GM21390 (cell line): ENCODE data around the gene LBH.
"Not testable (repeated sequence)": the region's sequence is repeated elsewhere in the genome, so short reads cannot be mapped to it uniquely, and the experiment has no call there.

Experiments
- ATAC-seq: cut with Tn5 transposase; IDR thresholded peaks from one replicate; pipeline ENCODE4 v1.9.1; 2021; ENCODE audit not compliant: unreplicated experiment

Gene LBH

GRCh38 chr2:30255466-30256408, 24.4 kb downstream of the LBH start:
- no peak for ATAC-seq

GRCh38 chr2:30257266-30258214, 26.2 kb downstream of the LBH start:
- ATAC-seq, result no peak

GRCh38 chr2:30259071-30259470, 27.7 kb downstream of the LBH start:
- no peak for ATAC-seq

GRCh38 chr2:30259827-30260679, 28.7 kb downstream of the LBH start:
- no peak for ATAC-seq

GRCh38 chr2:30260941-30261340, 29.6 kb downstream of the LBH start:
- no peak for ATAC-seq

- ATAC-seq, result no peak
Observed at GRCh38 chr2:30261695-30262211, 30.4 kb downstream of the LBH start.

- no peak for ATAC-seq
Observed at GRCh38 chr2:30262716-30263309, 31.5 kb downstream of the LBH start.

GRCh38 chr2:30264274-30264673, 32.9 kb downstream of the LBH start:
- ATAC-seq, result no peak

DNA sequence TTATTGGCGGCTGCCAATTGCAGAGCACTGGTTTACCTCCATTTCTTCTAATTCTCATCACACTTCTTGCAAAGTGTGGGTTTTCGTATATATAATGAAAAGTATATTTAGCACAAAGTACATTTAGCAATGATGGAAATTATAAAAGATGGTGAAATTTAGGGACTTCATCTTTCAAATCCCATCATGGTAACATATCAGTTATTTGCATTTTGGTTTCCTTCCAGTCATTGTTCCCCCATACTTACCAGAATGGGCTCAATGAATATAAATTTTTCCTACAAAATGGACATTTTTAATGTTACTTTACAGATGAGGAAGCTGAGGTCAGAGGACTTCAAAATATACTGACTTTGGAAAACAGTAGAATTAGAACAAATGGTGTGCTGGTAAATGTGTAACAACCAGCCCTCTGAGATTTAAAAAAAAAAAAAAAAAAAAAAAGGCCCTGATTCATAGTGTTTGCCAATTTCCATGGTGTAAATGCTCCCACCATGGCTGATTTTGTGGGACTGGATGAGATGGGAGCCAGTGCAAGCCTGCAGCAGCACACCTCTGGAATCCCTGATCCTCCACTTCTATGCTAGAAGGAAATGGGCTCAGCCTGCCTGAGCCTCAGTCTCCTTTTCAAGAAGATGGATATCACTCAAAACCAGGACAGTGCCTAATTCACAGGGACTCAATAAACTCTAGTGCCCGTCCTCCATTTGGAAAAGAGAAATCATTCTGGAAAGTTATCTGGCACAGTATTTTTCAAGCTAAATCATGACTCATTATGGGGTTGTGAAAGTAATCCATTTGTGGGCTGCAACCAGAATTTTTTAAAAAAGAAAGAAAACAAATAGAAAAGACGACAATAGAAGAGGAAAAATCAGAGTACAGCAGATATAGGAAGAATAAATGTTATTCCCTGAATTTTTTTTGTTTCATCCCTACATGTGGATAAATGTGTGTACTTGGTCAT, 34.0 kb downstream of the LBH start:
- ATAC-seq, result no peak

GRCh38 chr2:30266051-30266621, 34.8 kb downstream of the LBH start:
- ATAC-seq, result no peak

DNA sequence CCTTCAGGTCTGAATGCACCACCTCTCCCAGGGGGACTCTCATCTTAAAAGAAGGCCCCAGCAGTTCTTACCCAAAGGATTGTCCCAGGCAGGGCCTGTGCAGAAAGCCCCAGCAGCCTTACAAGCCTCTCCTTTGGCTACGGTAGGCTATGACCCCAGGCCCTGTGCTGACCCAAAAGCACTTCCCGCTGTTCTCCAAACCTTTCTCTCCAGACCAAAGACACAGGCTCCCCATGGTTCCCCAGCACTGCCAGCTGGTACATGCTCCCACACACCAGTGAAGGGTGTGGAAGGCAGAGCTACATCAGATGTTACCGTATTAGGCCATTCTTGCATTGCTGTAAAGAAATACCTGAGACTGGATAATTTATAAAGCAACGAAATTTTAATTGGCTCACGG, 35.4 kb downstream of the LBH start:
- ATAC-seq, result no peak

DNA sequence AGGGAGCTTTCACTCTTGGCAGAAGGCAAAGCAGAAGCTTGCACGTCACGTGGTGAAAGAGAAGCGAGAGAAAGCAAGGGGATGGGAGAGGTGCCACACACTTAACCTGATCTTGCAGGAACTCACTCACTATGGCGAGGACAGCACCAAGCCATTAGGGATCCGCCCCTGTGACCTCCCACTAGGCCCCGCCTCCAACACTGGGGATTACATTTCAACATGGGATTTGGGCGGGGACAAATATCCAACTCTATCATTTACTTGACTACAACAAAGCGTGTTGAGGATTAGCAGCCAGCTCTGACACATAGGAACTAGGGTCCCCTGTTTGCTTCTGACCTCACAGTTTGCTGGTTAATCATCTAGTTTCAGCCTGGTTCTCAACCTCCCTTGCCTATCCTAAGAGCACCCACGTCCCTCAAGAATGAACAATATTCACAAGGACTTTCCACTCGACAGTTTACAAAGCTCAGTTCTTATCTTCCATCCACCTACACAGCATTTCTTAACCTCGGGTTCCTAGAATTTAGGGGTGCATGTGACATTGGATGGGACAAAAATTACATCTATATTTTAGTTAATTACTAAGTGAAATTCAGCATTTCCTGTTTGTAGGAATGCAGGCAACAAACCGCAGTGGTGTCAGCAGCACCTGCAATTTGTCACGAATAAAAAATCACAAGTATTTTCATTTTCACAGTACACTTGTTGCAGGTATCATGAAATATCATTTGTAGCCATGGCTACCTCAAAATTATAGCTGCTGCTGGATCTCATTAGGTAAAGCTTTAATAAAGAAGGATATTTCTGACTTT, 36.0 kb downstream of the LBH start:
- ATAC-seq, result no peak

DNA sequence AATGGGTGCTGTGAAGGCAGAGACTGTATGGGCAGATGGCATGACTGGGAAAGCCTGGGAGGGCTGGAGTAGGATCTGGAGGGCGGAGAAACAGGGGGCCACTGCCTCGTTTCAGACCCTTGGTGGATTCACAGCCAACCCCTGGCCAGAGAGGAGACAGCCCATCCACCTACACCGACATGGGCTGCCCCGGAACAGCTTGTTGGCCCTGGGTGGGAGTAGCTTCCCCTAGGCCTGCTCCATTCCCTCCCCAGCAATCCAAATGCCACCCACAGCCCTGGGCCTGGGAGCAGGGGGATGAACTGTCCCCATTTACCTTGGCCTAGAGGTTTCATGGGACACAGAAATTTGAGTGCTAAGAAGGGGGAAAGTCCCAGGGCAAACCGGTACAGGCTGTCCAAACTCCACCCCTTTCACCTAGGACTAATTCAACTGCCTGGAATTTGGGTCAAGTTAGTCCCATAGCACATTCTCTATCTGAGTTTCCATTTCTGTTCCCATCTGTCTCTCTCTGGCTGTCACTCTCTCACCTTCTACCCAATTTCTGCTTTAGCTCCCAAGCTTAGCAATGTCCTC, 37.0 kb downstream of the LBH start:
- ATAC-seq, result no peak

DNA sequence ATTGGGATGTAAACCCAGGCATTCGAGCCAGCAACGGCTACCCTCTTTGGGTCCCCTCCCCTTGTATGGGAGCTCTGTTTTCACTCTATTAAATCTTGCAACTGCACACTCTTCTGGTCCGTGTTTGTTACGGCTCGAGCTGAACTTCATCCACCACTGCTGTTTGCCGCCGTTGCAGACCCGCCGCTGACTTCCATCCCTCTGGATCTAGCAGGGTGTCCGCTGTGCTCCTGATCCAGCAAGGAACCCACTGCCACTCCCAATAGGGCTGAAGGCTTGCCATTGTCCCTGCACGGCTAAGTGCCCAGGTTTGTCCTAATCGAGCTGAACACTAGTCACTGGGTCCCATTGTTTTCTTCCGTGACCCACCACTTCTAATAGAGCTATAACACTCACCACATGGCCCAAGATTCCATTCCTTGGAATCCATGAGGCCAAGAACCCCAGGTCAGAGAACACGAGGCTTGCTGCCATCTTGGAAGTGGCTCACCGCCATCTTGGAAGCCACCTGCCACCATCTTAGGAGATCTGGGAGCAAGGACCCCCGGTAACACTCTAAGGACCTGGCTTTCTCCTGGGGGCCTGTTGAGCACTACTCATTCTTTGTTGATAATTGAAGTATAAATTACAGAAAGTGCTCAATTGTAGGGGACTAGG, 37.9 kb downstream of the LBH start:
- not testable (repeated sequence) for ATAC-seq

- ATAC-seq, result no peak
Observed at GRCh38 chr2:30269771-30270145, 38.4 kb downstream of the LBH start.

DNA sequence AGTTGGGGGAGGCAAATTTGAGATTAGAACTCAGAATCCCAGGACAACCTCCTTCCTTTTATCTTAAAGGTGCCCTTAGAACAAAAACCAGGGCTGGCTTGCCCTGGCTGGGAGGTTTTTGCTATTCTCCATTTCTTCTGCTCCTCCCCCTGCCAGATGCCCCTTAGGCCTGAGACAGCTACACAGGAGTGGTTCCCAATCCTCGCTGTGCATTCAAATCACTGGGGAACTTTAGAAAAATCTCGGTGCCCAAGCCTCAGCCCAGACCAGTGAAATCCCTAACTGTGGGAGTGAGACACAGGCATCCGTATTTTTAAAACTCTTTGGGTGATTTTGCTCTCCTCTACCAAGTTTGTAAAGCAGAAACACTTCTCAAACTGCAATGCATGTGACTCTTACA, 38.8 kb downstream of the LBH start:
- ATAC-seq, result no peak

GRCh38 chr2:30271301-30271700, 40.0 kb downstream of the LBH start:
- no peak for ATAC-seq
